Activated naive CD8-positive, alpha-beta T cell treated with anti-CD3 and anti-CD28 coated beads for 36 hours (primary cell): Measurements from ENCODE around the gene SETBP1. TPM values are rescaled to one million over a fixed set of nuclear protein-coding genes. Genes with fewer than 3 reads are reported as not detected.

Experiments used
- DNase-seq: peaks from one replicate; pipeline ENCODE4 v3.0.0; 2021
- H3K27ac Mint-ChIP-seq: one replicate; pipeline ENCODE4 v1.8.0; 2022; ENCODE audit warnings: mild to moderate bottlenecking, moderate library complexity, mixed read lengths
- H3K27me3 Mint-ChIP-seq: one replicate; pipeline ENCODE4 v1.8.0; 2022; ENCODE audit warnings: mild to moderate bottlenecking, mixed read lengths
- H3K36me3 Mint-ChIP-seq: one replicate; pipeline ENCODE4 v1.8.0; 2021; ENCODE audit warnings: mild to moderate bottlenecking, mixed read lengths
- H3K4me1 Mint-ChIP-seq: one replicate; pipeline ENCODE4 v1.8.0; 2021; ENCODE audit warnings: mixed read lengths
- H3K4me3 Mint-ChIP-seq: one replicate; pipeline ENCODE4 v1.8.0; 2022; ENCODE audit warnings: mild to moderate bottlenecking, moderate library complexity, mixed read lengths
- H3K9me3 Mint-ChIP-seq: one replicate; pipeline ENCODE4 v1.8.0; 2022; ENCODE audit warnings: mixed read lengths
- total RNA-seq, 2 experiments: library from RNA; stranded (reverse); gene quantifications; one replicate each; pipeline ENCODE4 v1.2.3, GENCODE V29; 2021

SETBP1 gene
- total RNA-seq, 2 experiments from 2014 or later, result 3.8 to 3.9 TPM

DNA sequence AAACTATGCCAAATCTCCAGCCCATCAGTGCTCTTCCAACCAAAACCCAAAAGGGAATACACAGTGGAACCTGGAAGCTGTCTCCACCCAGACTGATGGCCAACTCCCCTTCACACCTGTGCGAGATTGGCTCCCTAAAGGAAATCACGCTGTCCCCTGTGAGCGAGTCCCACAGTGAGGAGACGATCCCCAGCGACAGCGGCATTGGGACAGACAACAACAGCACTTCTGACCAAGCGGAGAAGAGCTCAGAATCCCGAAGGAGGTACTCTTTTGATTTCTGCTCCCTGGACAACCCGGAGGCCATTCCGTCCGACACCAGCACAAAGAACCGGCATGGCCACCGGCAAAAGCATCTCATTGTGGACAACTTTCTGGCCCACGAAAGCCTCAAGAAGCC is 271.1 kb downstream of the SETBP1 start:
- no peak for DNase-seq
- H3K27ac Mint-ChIP-seq, result no peak overlapping the region
- no peaks in the 10 kb centered on the region for H3K36me3 Mint-ChIP-seq
- H3K4me1 Mint-ChIP-seq, result no peaks in the 10 kb centered on the region
- H3K27me3 Mint-ChIP-seq, result no peaks in the 10 kb centered on the region
- no peaks in the 10 kb centered on the region for H3K9me3 Mint-ChIP-seq
- no peak overlapping the region for H3K4me3 Mint-ChIP-seq

DNA sequence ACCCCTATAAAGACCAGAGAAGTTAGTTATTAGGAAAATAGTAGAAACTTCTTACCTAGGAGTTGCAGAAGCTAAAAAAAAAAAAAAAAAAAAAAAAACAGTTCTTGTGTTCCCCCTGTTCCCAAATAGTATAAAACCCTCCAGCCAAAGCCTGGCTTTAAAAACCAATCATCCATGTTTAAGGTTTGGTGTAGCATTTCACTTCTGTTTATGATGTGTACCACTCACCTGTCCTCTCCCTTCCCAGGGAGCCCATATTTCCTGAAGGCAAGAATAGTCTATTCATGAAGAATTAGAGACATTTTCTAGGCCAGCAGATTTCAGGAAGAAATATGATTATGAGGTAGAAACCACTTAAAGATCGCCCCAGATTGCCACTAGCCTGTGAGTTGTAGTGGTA is 273.6 kb downstream of the SETBP1 start:
- Mint-ChIP-seq H3K27me3 (no peaks in the 10 kb centered on the region), H3K4me3 (no peak overlapping the region)

DNA sequence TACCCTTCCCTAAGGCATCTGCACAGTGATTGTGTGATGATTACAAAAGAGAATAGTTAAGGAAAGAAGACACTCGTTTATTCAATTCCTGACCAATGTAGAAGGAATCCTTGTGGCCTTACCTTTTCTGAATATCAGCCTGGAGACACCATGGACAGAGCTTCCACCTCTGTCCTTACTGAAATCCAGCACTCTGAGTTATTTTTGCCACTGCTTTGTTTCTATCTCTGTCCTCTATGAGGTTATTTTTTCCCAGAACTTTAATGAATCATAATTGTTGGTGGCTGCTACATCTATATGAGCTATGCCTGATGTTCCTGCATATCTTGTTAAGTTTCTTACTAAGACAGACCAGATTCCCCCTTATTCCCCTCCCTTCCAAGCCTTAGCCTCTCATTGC is 275.1 kb downstream of the SETBP1 start:
- Mint-ChIP-seq H3K27me3 (peaks cover 4% of the 10 kb centered on the region), H3K4me1 (no peaks in the 10 kb centered on the region), H3K9me3 (no peaks in the 10 kb centered on the region), H3K36me3 (no peaks in the 10 kb centered on the region), H3K4me3 (no peak overlapping the region), H3K27ac (no peak overlapping the region)
- no peak for DNase-seq

More for the DNA sequence above, 273.6 kb downstream of the SETBP1 start:
- Mint-ChIP-seq H3K4me1 (no peaks in the 10 kb centered on the region), H3K36me3 (no peaks in the 10 kb centered on the region), H3K9me3 (no peaks in the 10 kb centered on the region), H3K27ac (no peak overlapping the region)
- no peak for DNase-seq

- DNase-seq, result no peak
Observed at GRCh38 chr18:44957025-44957424, 276.3 kb downstream of the SETBP1 start.

GRCh38 chr18:44957461-44957860 is 276.8 kb downstream of the SETBP1 start:
- peaks cover 6% of the 10 kb centered on the region for H3K27me3 Mint-ChIP-seq
- no peaks in the 10 kb centered on the region for H3K36me3 Mint-ChIP-seq

More at GRCh38 chr18:44957025-44957424, 276.3 kb downstream of the SETBP1 start:
- Mint-ChIP-seq H3K4me3 (no peak overlapping the region), H3K27me3 (peaks cover 6% of the 10 kb centered on the region), H3K9me3 (no peaks in the 10 kb centered on the region), H3K36me3 (no peaks in the 10 kb centered on the region), H3K27ac (no peak overlapping the region), H3K4me1 (no peaks in the 10 kb centered on the region)

DNA sequence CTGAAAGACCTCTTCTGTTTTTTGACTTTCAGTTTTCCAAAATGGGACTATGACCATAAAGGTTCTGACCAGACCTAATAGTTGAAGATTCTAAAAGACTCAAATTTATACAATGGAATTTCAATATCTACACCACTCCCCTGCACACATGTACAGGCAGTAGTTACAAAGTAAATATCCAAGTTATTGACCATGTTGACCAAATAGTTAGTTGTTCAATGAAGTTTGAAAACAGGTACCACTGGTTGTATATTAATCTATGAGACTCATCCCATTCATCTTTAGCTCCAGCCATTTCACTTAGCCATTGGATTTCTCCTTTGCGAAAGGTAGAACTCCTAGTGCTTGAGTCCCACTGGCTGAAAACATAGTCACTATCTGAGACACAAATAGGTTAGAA is 277.4 kb downstream of the SETBP1 start:
- no peaks in the 10 kb centered on the region for H3K36me3 Mint-ChIP-seq

More at GRCh38 chr18:44957461-44957860, 276.8 kb downstream of the SETBP1 start:
- no peak overlapping the region for H3K27ac Mint-ChIP-seq
- H3K4me1 Mint-ChIP-seq, result no peaks in the 10 kb centered on the region
- DNase-seq, result no peak
- H3K4me3 Mint-ChIP-seq, result no peak overlapping the region
- no peaks in the 10 kb centered on the region for H3K9me3 Mint-ChIP-seq

GRCh38 chr18:44958455-44958854 is 277.8 kb downstream of the SETBP1 start:
- Mint-ChIP-seq H3K4me1 (no peaks in the 10 kb centered on the region), H3K27me3 (peaks cover 6% of the 10 kb centered on the region), H3K36me3 (no peaks in the 10 kb centered on the region), H3K4me3 (no peak overlapping the region), H3K9me3 (no peaks in the 10 kb centered on the region), H3K27ac (no peak overlapping the region)
- DNase-seq, result no peak

More for the DNA sequence above, 277.4 kb downstream of the SETBP1 start:
- Mint-ChIP-seq H3K9me3 (no peaks in the 10 kb centered on the region), H3K27ac (no peak overlapping the region), H3K27me3 (peaks cover 6% of the 10 kb centered on the region), H3K4me1 (no peaks in the 10 kb centered on the region), H3K4me3 (no peak overlapping the region)
- DNase-seq, result no peak

GRCh38 chr18:44959013-44959412 is 278.3 kb downstream of the SETBP1 start:
- no peaks in the 10 kb centered on the region for H3K9me3 Mint-ChIP-seq
- DNase-seq, result no peak
- H3K4me3 Mint-ChIP-seq, result no peak overlapping the region
- H3K27me3 Mint-ChIP-seq, result peaks cover 6% of the 10 kb centered on the region
- H3K4me1 Mint-ChIP-seq, result no peaks in the 10 kb centered on the region
- H3K36me3 Mint-ChIP-seq, result no peaks in the 10 kb centered on the region
- no peak overlapping the region for H3K27ac Mint-ChIP-seq

DNA sequence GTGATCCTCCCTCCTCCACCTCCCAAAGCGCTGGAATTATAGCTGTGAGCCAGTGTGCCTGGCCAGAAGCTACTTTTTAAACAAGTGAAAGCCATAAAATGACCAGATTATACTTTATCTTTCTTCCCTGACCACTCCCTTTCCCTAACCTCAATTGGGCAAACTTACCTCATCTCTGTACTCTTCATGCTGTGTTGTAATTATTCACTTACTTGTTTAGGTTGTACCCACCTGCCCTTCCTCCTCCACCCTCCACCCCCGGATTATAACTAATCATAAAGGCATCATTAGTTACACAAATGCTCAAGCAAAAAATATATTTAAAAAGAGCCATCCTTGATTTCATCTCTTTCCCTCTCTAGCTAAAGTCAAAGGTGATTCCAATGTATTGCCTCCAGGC is 279.9 kb downstream of the SETBP1 start:
- H3K9me3 Mint-ChIP-seq, result no peaks in the 10 kb centered on the region
- DNase-seq, result no peak

DNA sequence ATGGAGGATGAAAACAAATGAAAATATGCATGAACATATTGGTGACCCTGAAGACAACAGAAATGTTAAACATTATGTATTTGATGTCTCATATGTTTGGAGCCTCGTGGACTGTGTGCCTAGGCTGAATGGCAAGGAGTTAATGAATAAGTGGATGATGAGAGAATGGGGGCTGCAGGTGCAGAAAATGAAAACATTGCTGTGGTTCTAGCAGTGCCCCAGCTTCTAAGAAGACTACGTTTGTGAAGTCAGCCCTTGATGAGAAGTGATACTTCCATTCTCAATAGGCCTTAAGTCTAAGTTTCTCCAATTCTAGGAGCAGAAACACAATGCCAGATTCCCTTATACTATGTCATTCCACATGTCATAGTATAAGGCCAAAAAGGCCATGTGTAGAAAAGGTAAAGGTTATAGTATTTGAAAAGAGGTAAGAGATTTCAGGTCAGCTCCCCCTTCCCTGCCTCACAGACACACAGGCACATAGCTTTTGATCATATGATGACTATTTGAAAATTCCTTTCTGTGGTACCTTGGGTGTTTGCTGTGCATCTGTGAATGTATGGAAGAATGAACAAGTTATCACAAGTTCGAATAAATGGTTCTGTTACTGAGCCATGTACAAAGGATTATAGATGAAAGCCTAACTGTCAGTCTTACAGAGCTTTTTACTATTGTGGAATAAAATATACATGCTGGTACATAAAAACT is 280.8 kb downstream of the SETBP1 start:
- DNase-seq, result no peak
- Mint-ChIP-seq H3K36me3 (no peaks in the 10 kb centered on the region), H3K4me3 (no peak overlapping the region), H3K4me1 (no peaks in the 10 kb centered on the region), H3K27ac (no peak overlapping the region), H3K27me3 (peaks cover 6% of the 10 kb centered on the region), H3K9me3 (no peaks in the 10 kb centered on the region)

More for the DNA sequence above, 279.9 kb downstream of the SETBP1 start:
- H3K4me3 Mint-ChIP-seq, result no peak overlapping the region
- no peaks in the 10 kb centered on the region for H3K4me1 Mint-ChIP-seq
- H3K36me3 Mint-ChIP-seq, result no peaks in the 10 kb centered on the region
- H3K27me3 Mint-ChIP-seq, result peaks cover 6% of the 10 kb centered on the region
- no peak overlapping the region for H3K27ac Mint-ChIP-seq

GRCh38 chr18:44967599-44967998 is 286.9 kb downstream of the SETBP1 start:
- Mint-ChIP-seq H3K36me3 (no peaks in the 10 kb centered on the region), H3K27ac (no peak overlapping the region), H3K4me3 (no peak overlapping the region), H3K4me1 (no peaks in the 10 kb centered on the region), H3K27me3 (peaks cover 5% of the 10 kb centered on the region), H3K9me3 (no peaks in the 10 kb centered on the region)
- DNase-seq, result no peak

DNA sequence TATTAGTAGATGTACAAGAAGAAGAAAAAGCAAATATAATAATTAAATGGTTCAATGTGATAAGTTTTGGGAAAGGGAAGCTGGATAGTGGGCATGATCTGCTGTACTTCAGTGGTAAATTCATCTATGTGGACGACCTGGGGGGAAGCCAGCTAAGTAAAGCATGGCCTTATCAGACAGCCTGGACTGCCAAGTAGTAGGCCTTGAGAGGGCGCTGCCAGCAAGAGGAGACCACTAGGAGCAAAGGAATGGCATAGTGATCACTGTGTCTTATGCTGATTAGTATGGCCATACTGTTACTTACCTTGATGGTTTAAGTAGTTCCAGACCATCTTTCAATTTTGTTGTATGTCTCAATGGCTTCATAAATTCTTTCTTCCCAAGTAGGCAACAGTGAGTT is 287.6 kb downstream of the SETBP1 start:
- H3K36me3 Mint-ChIP-seq, result no peaks in the 10 kb centered on the region
- no peak overlapping the region for H3K27ac Mint-ChIP-seq
- H3K4me3 Mint-ChIP-seq, result no peak overlapping the region
- DNase-seq, result no peak
- H3K27me3 Mint-ChIP-seq, result peaks cover 5% of the 10 kb centered on the region
- no peaks in the 10 kb centered on the region for H3K9me3 Mint-ChIP-seq
- H3K4me1 Mint-ChIP-seq, result no peaks in the 10 kb centered on the region

- Mint-ChIP-seq H3K9me3 (no peaks in the 10 kb centered on the region), H3K4me3 (no peak overlapping the region), H3K27me3 (peaks cover 5% of the 10 kb centered on the region), H3K4me1 (no peaks in the 10 kb centered on the region), H3K36me3 (no peaks in the 10 kb centered on the region), H3K27ac (no peak overlapping the region)
- DNase-seq, result no peak
Observed at GRCh38 chr18:44969214-44969795, 288.6 kb downstream of the SETBP1 start.

GRCh38 chr18:44973282-44973681 is 292.6 kb downstream of the SETBP1 start:
- Mint-ChIP-seq H3K9me3 (no peaks in the 10 kb centered on the region), H3K4me1 (no peaks in the 10 kb centered on the region), H3K4me3 (no peak overlapping the region), H3K27me3 (peaks cover 5% of the 10 kb centered on the region), H3K36me3 (no peaks in the 10 kb centered on the region), H3K27ac (no peak overlapping the region)
- DNase-seq, result no peak

- Mint-ChIP-seq H3K4me1 (no peaks in the 10 kb centered on the region), H3K27ac (no peak overlapping the region), H3K36me3 (no peaks in the 10 kb centered on the region), H3K27me3 (peaks cover 5% of the 10 kb centered on the region), H3K9me3 (no peaks in the 10 kb centered on the region), H3K4me3 (no peak overlapping the region)
- DNase-seq, result no peak
Observed at GRCh38 chr18:44974174-44974573, 293.5 kb downstream of the SETBP1 start.

GRCh38 chr18:44977856-44978255 is 297.2 kb downstream of the SETBP1 start:
- DNase-seq, result no peak
- H3K36me3 Mint-ChIP-seq, result no peaks in the 10 kb centered on the region

More at GRCh38 chr18:44977856-44978255, 297.2 kb downstream of the SETBP1 start:
- Mint-ChIP-seq H3K27ac (no peak overlapping the region), H3K27me3 (no peaks in the 10 kb centered on the region), H3K4me3 (no peak overlapping the region), H3K9me3 (no peaks in the 10 kb centered on the region), H3K4me1 (no peaks in the 10 kb centered on the region)
